Naive thymus-derived CD4-positive, alpha-beta T cell (primary cell): ENCODE data around the gene CTNNA3. TPM values are rescaled to one million over a fixed set of nuclear protein-coding genes. Genes with fewer than 3 reads are reported as not detected.

ENCODE experiments used
- ATAC-seq: fragments of 150-1000 bp; cut with Tn5 transposase; 2 replicates; pipeline ENCODE4 v1.10.0; 2021; ENCODE audit warnings: mild to moderate bottlenecking, moderate library complexity
- CTCF ChIA-PET: fragments of 350-600 bp; sonication (Branson Sonifier 250); formaldehyde crosslinking; loops from one replicate; lab custom pipeline; 2021; ENCODE audit warnings: antibody characterized with exemption; lab: Charles Lee
- POLR2A ChIA-PET: fragments of 350-600 bp; sonication (Branson Sonifier 250); formaldehyde crosslinking; loops from one replicate; lab custom pipeline; 2021; ENCODE audit warnings: antibody characterized with exemption, inconsistent platforms; lab: Charles Lee
- DNase-seq, 9 donors: peaks; one replicate each; pipeline versions ENCODE4 v3.0.0 to v3.0.0-alpha.2; 2020 to 2022; ENCODE audit warnings: mixed read lengths in 1 of 9
- H3K27ac ChIP-seq: one replicate; pipeline ENCODE4 v1.7.0; 2013; ENCODE audit warnings: mild to moderate bottlenecking, low read depth, low read length, moderate library complexity
- H3K27me3 ChIP-seq, 2 donors: one replicate each; pipeline ENCODE4 v1.7.0; 2013; ENCODE audit warnings: low read length in 2 of 2, mild to moderate bottlenecking in 2 of 2, moderate library complexity in 2 of 2; ENCODE audit not compliant: control insufficient read depth in 2 of 2, insufficient read depth in 2 of 2
- H3K36me3 ChIP-seq, 3 experiments: 1 replicate in 2 of 3; 2 replicates in 1 of 3; pipeline ENCODE4 v1.7.0; 2013; ENCODE audit warnings: low read length in 3 of 3, mild to moderate bottlenecking in 3 of 3, moderate library complexity in 1 of 3; ENCODE audit not compliant: insufficient read depth in 3 of 3, control insufficient read depth in 2 of 3
- H3K4me1 ChIP-seq, 2 donors: one replicate each; pipeline ENCODE4 v1.7.0; 2013; ENCODE audit warnings: low read length in 2 of 2, mild to moderate bottlenecking in 2 of 2, moderate library complexity in 1 of 2; ENCODE audit not compliant: control insufficient read depth in 2 of 2, insufficient read depth in 2 of 2
- H3K4me3 ChIP-seq: 2 replicates; pipeline ENCODE4 v1.7.0; 2013; ENCODE audit warnings: mild to moderate bottlenecking, low read length
- H3K9me3 ChIP-seq, 3 experiments: 1 replicate in 2 of 3; 2 replicates in 1 of 3; pipeline ENCODE4 v1.7.0; 2013; ENCODE audit warnings: low read length in 3 of 3; ENCODE audit not compliant: control insufficient read depth in 2 of 3
- H3K27ac Mint-ChIP-seq, 9 donors: one replicate each; pipeline ENCODE4 v1.8.0; 2020 to 2022; ENCODE audit warnings: mixed read lengths in 9 of 9, mild to moderate bottlenecking in 8 of 9, moderate library complexity in 5 of 9, inconsistent platforms in 2 of 9
- H3K27me3 Mint-ChIP-seq, 5 donors: one replicate each; pipeline ENCODE4 v1.8.0; 2021 to 2022; ENCODE audit warnings: mixed read lengths in 5 of 5, mild to moderate bottlenecking in 1 of 5
- H3K36me3 Mint-ChIP-seq, 5 donors: one replicate each; pipeline ENCODE4 v1.8.0; 2020 to 2022; ENCODE audit warnings: mixed read lengths in 5 of 5, mild to moderate bottlenecking in 3 of 5, inconsistent platforms in 1 of 5
- H3K4me1 Mint-ChIP-seq, 7 donors: one replicate each; pipeline ENCODE4 v1.8.0; 2020 to 2022; ENCODE audit warnings: mixed read lengths in 7 of 7, mild to moderate bottlenecking in 3 of 7, inconsistent platforms in 1 of 7
- H3K4me3 Mint-ChIP-seq, 10 donors: one replicate each; pipeline ENCODE4 v1.8.0; 2020 to 2022; ENCODE audit warnings: mild to moderate bottlenecking in 10 of 10, mixed read lengths in 10 of 10, moderate library complexity in 6 of 10, inconsistent platforms in 2 of 10
- H3K9me3 Mint-ChIP-seq, 11 donors: one replicate each; pipeline ENCODE4 v1.8.0; 2020 to 2022; ENCODE audit warnings: mixed read lengths in 11 of 11, mild to moderate bottlenecking in 4 of 11, inconsistent platforms in 1 of 11, moderate library complexity in 1 of 11
- intact Hi-C, 2 donors: fragments of 100-400 bp; cut with micrococcal nuclease; formaldehyde crosslinking; loops; one replicate each; pipeline ENCODE4 v1.15.1; 2023
- polyA plus RNA-seq, 2 donors: library from polyadenylated mRNA; unstranded; fragments of 300-500 nt; fragmentation: Illumina TruSeq; gene quantifications; one replicate each; pipeline ENCODE4 v1.2.3, GENCODE V29; 2021
- total RNA-seq, 6 experiments: library from RNA in 5 of 6; stranded (reverse) in 5 of 6; gene quantifications; 1 replicate in 5 of 6; 2 replicates in 1 of 6; pipeline ENCODE4 v1.2.3 and lab custom pipeline; 2021 to 2026

The CTNNA3 gene
- total and polyA plus RNA-seq, 7 experiments from 2014 or later, result 0.43 to 0.84 (median 0.71) TPM; not detected in 2

DNA sequence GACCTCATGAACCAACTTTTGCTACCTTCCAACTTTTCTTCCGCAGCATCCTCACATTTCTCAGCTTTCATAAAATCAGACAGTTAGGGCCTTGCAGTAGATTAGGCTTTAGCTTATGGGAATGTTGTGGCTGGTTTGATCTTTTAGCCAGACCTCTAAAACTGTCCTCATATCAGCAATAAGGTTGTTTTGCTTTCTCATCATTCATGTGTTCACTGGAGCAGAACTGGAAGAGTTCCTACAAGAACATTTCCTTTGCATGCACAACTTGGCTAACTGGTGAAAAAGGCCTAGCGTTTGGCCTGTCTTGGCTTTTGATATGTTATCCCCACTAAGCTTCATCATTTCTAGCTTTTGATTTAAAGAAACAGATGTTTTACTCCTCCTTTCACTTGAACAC, 900.1 kb downstream of the CTNNA3 start:
- H3K36me3 ChIP-seq, result no peaks in the 10 kb centered on the region
- Mint-ChIP-seq H3K4me3 (no peak overlapping the region), H3K4me1 (peaks cover 0 to 4% (median 0%) of the 10 kb centered on the region in 7 donors), H3K36me3 (no peaks in the 10 kb centered on the region), H3K9me3 (peaks cover 0 to 6% (median 0%) of the 10 kb centered on the region in 11 donors), H3K27me3 (no peaks in the 10 kb centered on the region), H3K27ac (no peak overlapping the region)
- DNase-seq, result no peak
- H3K9me3 ChIP-seq, result no peaks in the 10 kb centered on the region
- no peaks in the 10 kb centered on the region for H3K4me1 ChIP-seq
- no peaks in the 10 kb centered on the region for H3K27me3 ChIP-seq
- ATAC-seq, result no peak
- no peak overlapping the region for H3K27ac ChIP-seq
- intact Hi-C loops, result no loop called here
- POLR2A ChIA-PET, result no interaction called here
- H3K4me3 ChIP-seq, result no peak overlapping the region
- CTCF ChIA-PET, result no interaction called here

GRCh38 chr10:66792441-66792840, 903.6 kb downstream of the CTNNA3 start:
- Mint-ChIP-seq H3K9me3 (peaks cover 0 to 7% (median 0%) of the 10 kb centered on the region in 11 donors), H3K4me3 (no peak overlapping the region), H3K4me1 (no peaks in the 10 kb centered on the region), H3K36me3 (no peaks in the 10 kb centered on the region), H3K27me3 (no peaks in the 10 kb centered on the region), H3K27ac (no peak overlapping the region)
- DNase-seq (no peak), ATAC-seq (no peak)
- ChIA-PET POLR2A (no interaction called here), CTCF (no interaction called here)
- no peaks in the 10 kb centered on the region for H3K9me3 ChIP-seq
- H3K36me3 ChIP-seq, result no peaks in the 10 kb centered on the region
- H3K27me3 ChIP-seq, result no peaks in the 10 kb centered on the region
- no peak overlapping the region for H3K27ac ChIP-seq
- intact Hi-C loops, result no loop called here
- H3K4me3 ChIP-seq, result no peak overlapping the region
- no peaks in the 10 kb centered on the region for H3K4me1 ChIP-seq

- intact Hi-C loops, result no loop called here
- H3K4me1 Mint-ChIP-seq, result no peaks in the 10 kb centered on the region
- H3K9me3 Mint-ChIP-seq, result peaks cover 0 to 3% (median 0%) of the 10 kb centered on the region in 11 donors
- no peaks in the 10 kb centered on the region for H3K36me3 ChIP-seq
- no peak overlapping the region for H3K4me3 ChIP-seq
- ATAC-seq (no peak), DNase-seq (no peak)
- no peak overlapping the region for H3K4me3 Mint-ChIP-seq
- POLR2A ChIA-PET, result no interaction called here
- H3K27me3 ChIP-seq, result no peaks in the 10 kb centered on the region
- no peak overlapping the region for H3K27ac Mint-ChIP-seq
- H3K4me1 ChIP-seq, result no peaks in the 10 kb centered on the region
- no peaks in the 10 kb centered on the region for H3K36me3 Mint-ChIP-seq
- no peaks in the 10 kb centered on the region for H3K27me3 Mint-ChIP-seq
- no peak overlapping the region for H3K27ac ChIP-seq
- CTCF ChIA-PET, result no interaction called here
- no peaks in the 10 kb centered on the region for H3K9me3 ChIP-seq
Observed at GRCh38 chr10:66788178-66788987, 907.6 kb downstream of the CTNNA3 start.

GRCh38 chr10:66786709-66787108, 909.3 kb downstream of the CTNNA3 start:
- no peak overlapping the region for H3K4me3 ChIP-seq
- ATAC-seq (no peak), DNase-seq (no peak)
- no peaks in the 10 kb centered on the region for H3K4me1 ChIP-seq
- Mint-ChIP-seq H3K36me3 (no peaks in the 10 kb centered on the region), H3K4me3 (no peak overlapping the region), H3K27me3 (no peaks in the 10 kb centered on the region), H3K9me3 (peaks cover 0 to 3% (median 0%) of the 10 kb centered on the region in 11 donors), H3K4me1 (no peaks in the 10 kb centered on the region), H3K27ac (no peak overlapping the region)
- CTCF ChIA-PET, result no interaction called here
- intact Hi-C loops, result no loop called here
- H3K36me3 ChIP-seq, result no peaks in the 10 kb centered on the region
- POLR2A ChIA-PET, result no interaction called here
- H3K9me3 ChIP-seq, result no peaks in the 10 kb centered on the region
- no peaks in the 10 kb centered on the region for H3K27me3 ChIP-seq
- no peak overlapping the region for H3K27ac ChIP-seq

GRCh38 chr10:66784770-66785169, 911.2 kb downstream of the CTNNA3 start:
- Histone ChIP-seq H3K9me3 (no peaks in the 10 kb centered on the region), H3K27ac (no peak overlapping the region), H3K4me1 (no peaks in the 10 kb centered on the region), H3K4me3 (no peak overlapping the region), H3K36me3 (no peaks in the 10 kb centered on the region), H3K27me3 (no peaks in the 10 kb centered on the region)
- intact Hi-C loops, result no loop called here
- Mint-ChIP-seq H3K4me3 (no peak overlapping the region), H3K9me3 (peaks cover 0 to 3% (median 0%) of the 10 kb centered on the region in 11 donors), H3K4me1 (no peaks in the 10 kb centered on the region), H3K36me3 (no peaks in the 10 kb centered on the region), H3K27me3 (no peaks in the 10 kb centered on the region), H3K27ac (no peak overlapping the region)
- DNase-seq (no peak), ATAC-seq (no peak)
- ChIA-PET POLR2A (no interaction called here), CTCF (no interaction called here)

- no peaks in the 10 kb centered on the region for H3K36me3 ChIP-seq
- POLR2A ChIA-PET, result no interaction called here
- H3K27me3 ChIP-seq, result no peaks in the 10 kb centered on the region
- no peaks in the 10 kb centered on the region for H3K4me1 ChIP-seq
- intact Hi-C loops, result no loop called here
- no peaks in the 10 kb centered on the region for H3K9me3 ChIP-seq
- no peaks in the 10 kb centered on the region for H3K36me3 Mint-ChIP-seq
- DNase-seq (no peak), ATAC-seq (no peak)
- no peaks in the 10 kb centered on the region for H3K27me3 Mint-ChIP-seq
- no peak overlapping the region for H3K4me3 Mint-ChIP-seq
- CTCF ChIA-PET, result no interaction called here
- H3K4me3 ChIP-seq, result no peak overlapping the region
- no peak overlapping the region for H3K27ac ChIP-seq
- H3K27ac Mint-ChIP-seq, result no peak overlapping the region
- no peaks in the 10 kb centered on the region for H3K4me1 Mint-ChIP-seq
- H3K9me3 Mint-ChIP-seq, result peaks cover 0 to 4% (median 0%) of the 10 kb centered on the region in 11 donors
Observed at GRCh38 chr10:66783316-66783715, 912.7 kb downstream of the CTNNA3 start.

DNA sequence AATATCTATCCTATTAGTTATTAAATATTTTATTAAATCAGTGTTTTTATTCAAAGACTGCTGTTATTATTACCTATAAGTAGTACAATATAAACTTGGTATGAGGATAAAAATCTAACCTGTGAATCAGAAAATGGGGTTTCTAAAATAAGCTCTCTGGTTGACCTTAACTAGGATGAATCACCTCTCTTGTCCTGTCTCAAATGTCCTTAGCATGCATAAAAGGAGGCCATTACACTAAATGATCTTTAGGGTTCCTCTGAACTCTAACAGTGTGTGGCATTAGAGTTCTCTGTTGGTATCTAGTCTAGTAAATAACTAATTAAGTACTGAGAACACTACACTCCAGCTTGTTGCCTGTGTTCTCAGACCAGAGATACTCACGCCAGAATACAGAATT, 913.2 kb downstream of the CTNNA3 start:
- ATAC-seq (no peak), DNase-seq (no peak)
- Histone ChIP-seq H3K4me1 (no peaks in the 10 kb centered on the region), H3K27ac (no peak overlapping the region), H3K4me3 (no peak overlapping the region), H3K9me3 (no peaks in the 10 kb centered on the region), H3K36me3 (no peaks in the 10 kb centered on the region), H3K27me3 (no peaks in the 10 kb centered on the region)
- Mint-ChIP-seq H3K27me3 (no peaks in the 10 kb centered on the region), H3K36me3 (no peaks in the 10 kb centered on the region), H3K4me1 (no peaks in the 10 kb centered on the region), H3K27ac (no peak overlapping the region), H3K9me3 (peaks cover 0 to 4% (median 0%) of the 10 kb centered on the region in 11 donors), H3K4me3 (no peak overlapping the region)
- ChIA-PET POLR2A (no interaction called here), CTCF (no interaction called here)
- intact Hi-C loops, result no loop called here
